Inflammatory macrophage treated with lipopolysaccharide for 1 hour (primary cell): ENCODE data around the gene OR4F15.
"Not testable (repeated sequence)": the region's sequence is repeated elsewhere in the genome, so short reads cannot be mapped to it uniquely, and the experiment has no call there.

Experiments
- DNase-seq, 2 donors: peaks; one replicate each; pipeline ENCODE4 v3.0.0-alpha.2; 2020 to 2022

OR4F15 gene

GRCh38 chr15:101811902-101812301, at the start of gene OR4F15:
Gene OR4F15, plus strand, starts transcription at chr15:101812202. Its CDS starts 5,985 bp downstream, at chr15:101818187.
- DNase-seq: no peak

DNA sequence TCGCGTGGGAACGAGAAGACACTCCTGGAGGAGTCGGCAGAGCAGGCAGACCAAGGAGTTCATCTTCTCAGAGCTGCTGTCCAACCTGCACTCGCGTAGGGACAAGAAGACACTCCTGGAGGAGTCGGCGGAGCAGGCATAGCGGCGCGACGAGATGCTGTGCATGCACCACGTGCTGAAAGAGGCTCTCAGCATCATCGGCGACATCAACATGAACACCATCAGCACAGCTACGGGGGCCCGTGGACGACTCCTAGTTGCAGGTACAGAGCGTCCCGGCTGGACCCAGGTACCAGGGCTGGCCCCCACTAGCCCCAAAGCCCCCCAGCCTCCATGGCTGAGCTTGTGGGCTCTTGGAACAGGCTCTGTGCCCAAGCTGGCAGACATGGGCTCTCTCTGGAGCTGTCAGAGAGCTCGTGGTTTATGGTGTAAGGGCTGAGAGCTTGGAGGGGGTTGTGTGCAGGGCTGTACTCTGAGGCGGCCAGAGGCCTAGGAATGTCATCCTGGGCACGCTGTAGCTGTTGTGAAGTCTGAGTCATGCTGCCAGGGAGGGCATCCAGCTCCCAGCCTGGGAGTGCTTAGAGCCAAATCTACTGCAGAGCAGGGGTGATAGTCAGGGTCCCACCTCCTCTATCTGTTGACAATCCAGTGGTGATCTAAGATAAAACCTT, 47.2 kb upstream of the OR4F15 start:
- not testable (repeated sequence) for DNase-seq

GRCh38 chr15:101765340-101765671, 46.7 kb upstream of the OR4F15 start:
- DNase-seq: not testable (repeated sequence)

DNA sequence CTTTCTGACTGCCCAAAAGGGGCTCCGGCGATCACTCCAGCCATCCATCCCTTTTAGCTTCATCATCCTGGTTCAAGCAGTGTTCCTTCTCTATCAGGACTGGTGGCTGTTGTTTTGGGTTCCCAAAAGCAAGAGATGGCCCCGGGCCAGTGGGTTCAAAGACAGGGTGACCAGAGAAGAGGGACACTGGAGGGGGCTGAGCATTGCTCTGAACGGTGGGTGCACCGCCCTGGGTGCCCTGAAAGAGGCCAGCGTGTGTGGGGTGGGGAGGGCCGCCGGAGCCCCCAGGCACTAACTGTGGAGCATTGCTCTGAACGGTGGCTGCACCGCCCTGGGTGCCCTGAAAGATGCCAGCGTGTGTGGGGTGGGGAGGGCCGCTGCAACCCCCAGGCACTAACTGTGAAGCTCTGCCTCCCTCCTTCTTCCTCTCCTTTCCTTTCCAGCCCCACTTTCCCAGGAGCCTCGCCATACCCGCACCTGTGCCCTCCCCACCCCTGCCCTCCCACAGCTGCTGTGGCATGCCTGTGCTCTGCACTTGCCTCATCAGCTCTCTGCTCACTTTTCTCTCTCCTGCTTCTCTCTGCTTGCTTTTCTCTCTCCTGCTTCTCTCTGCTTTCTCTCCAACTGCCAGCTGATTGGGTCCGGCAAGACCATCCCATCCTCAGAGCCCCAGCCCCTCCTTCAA, 46.1 kb upstream of the OR4F15 start:
- no peak for DNase-seq

DNA sequence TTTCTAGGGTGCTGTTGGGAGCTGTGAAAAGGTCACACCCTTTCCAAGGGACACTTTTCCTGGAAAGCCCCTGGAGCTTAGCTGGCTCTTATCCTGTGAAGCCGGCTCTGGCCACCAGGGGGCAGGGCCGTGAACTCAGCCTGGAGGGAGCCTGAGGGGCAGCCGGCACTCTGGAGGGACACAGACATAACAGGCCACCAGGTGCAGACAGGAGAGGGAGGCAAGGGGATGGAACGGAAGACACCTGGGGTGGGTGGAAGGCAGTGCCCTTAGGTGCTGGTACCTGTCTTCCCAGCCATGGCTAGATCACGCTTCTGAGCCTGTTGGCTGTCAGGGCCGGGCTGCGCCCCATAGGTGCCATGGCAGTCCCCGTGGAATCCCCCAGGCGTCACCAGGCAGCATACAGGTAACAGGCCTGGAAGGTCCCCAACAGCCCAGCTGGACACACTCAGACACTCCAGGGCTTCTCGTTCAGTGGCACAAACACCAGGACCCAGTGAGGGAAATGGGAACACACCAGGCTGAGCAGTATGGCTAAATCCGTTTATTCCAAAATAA, 44.8 kb upstream of the OR4F15 start:
- DNase-seq: not testable (repeated sequence)

DNA sequence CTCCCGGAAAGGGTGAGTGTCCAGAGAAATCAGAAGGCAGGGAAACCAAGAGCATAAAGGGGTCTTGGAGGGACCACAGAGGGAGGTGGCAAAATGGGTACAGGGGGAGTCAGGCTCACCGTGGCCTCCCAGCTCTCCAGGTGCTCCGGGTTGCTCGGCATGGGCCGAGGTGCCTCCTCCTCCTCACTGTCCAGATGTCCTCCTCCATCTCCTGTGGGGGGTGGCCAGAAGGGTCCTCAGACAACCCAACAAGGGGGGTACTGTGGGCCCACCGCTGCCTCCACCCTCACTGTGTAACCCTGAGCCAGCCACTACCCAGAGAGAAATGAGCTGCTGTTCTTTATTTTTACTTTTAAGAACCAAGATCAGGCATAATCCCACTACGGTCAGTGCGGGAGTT, 39.1 kb upstream of the OR4F15 start:
- DNase-seq: no peak

DNA sequence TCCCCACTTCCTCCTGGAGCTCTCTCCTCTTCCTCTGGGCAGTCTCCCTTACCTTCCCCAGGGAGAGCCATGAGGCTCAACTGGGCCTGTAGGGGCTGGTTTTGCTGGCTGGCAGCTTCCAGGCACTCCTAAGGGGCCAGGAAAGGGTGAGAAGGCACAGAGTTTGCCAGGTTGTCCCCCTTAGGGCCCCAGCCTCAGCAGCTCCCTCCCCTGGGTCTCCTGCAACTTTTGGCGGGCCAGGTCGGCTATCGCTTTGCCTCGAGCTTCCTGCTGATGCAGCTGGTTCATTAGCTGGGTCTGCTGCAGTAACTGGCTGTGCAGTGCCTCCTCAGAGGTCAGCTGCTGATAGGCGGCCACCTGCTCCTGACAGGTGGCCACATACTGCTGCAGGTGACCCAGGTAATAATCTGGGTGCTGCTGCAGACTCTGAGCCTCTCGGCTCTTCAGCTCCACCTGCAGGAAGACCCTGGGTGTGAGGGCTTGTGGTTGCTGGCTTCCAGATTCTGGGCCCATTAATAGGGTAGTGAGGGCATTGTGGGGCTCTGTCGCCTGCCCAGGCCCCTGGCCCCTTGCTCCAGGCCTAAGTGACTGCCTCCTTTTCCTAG, 38.4 kb upstream of the OR4F15 start:
- DNase-seq: no peak

GRCh38 chr15:101775136-101775535, 36.9 kb upstream of the OR4F15 start:
- DNase-seq: no peak

GRCh38 chr15:101778576-101778975, 33.4 kb upstream of the OR4F15 start:
- DNase-seq: not testable (repeated sequence)

DNA sequence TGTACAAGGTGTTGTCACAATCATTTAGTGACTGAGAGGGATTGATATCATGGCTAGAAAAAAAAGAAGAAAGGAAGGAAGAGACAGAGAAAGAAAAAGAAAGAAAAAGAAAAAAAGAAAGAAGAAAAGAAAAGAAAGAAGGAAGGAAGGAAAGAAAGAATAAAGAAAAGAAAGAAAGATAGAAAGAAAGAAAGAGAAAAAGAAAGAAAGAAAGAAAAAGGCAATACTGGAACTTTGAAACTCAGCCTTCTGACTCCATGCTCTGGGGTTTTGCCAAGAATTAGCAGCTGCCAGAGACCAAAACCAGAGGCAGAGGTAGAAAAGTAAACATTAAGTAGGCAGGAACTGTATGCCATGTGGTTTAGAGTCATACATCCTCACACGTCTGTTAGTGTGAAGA, 31.8 kb upstream of the OR4F15 start:
- DNase-seq: not testable (repeated sequence)

DNA sequence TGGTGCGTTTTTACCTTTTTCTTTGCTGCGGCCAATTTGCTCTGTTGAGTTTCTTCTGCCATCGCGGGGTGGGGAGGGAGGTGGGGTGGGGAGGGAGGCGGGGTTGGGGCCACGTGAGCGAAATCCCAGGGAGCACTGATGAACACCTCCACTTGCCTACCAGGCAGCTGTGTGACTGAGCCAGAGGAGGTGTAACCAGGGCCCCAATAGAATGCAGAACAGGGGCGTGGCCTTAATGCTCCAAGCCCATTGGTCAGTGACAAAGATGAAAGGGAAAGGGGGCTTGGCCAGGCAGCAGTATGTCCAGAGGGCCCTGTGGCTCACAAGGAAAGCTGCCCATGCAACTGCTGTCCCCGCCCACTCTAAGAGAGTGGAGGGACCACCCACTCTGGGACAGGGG, 30.1 kb upstream of the OR4F15 start:
- DNase-seq: no peak

DNA sequence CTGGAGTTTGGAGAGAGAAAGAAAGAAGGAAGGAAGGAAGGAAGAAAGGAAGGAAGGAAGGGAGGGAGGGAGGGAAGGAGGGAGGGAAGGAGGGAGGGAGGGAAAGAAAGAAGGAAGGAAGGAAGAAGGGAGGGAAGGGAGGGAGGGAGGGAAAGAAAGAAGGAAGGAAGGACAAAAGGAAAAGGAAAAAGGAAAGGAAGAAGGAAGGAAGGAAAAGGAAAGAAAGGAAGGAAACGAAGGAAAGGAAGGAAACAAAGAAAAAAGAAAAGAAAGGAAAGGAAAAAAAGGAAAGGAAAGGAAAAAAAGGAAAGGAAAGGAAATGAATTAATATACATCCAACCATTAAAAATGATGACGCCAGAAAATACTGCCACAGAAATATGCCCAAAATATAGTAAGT, 27.4 kb upstream of the OR4F15 start:
- DNase-seq: no peak

DNA sequence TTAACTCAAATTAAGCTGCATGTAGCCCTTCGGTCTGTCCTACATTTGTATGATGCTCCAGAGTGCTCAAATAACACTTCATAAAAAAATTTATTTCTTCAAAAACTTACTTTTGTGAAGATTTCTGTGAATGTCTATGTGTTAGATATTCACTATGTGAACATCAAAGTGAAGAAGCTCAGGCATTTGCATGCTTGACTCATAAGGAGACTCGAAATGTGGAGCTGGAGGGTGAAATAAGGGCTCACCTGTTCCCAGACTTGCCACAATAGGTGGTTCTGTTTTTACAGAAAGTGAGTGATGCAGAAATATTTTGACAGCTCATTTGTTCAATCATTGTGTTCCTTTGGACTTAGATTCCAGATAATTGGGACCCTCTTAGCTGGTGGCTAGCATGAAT, 25.6 kb upstream of the OR4F15 start:
- DNase-seq: not testable (repeated sequence)

DNA sequence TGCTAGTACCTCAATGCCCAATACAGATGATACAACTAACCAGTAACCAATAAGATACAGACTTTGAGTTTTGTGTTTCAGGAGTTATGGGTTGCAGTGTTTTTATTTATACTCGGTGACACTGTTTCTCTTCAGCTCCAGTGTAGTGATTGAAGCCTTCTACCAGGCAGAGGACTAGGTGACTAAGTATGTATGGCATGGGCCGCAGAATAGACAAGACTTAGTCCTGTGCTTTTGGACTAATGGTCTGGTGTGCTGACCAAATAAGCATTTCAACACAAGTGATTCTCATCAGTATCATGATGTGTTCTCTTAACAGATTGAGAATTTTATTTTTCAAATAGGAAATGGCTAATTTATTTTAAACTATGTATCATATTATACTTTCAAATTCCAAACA, 24.0 kb upstream of the OR4F15 start:
- not testable (repeated sequence) for DNase-seq

GRCh38 chr15:101788503-101789269, 23.3 kb upstream of the OR4F15 start:
- not testable (repeated sequence) for DNase-seq

- DNase-seq: not testable (repeated sequence)
These were observed 21.3 kb upstream of the OR4F15 start for GRCh38 chr15:101790748-101791147.

GRCh38 chr15:101793981-101794380, 18.0 kb upstream of the OR4F15 start:
- not testable (repeated sequence) for DNase-seq

DNA sequence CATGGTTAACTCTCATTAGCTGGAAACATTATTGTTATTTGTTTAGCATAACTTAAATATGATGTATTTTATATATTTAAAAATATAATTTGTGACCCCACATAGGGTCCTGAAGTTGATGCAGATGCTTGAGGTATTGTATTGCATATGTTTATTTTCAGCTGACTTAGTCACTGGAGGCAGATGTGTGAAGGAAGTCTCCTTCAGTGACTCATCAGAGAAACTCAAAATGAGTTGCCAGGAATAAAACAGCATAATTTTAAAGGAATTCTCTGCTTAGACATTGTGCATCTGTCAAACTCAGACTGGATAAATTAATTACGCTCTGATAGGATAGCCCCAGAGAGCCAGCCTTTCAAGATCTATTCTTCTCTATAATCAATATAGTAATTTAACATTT, 16.5 kb upstream of the OR4F15 start:
- no peak for DNase-seq

GRCh38 chr15:101799665-101800064, 12.3 kb upstream of the OR4F15 start:
- DNase-seq: no peak

GRCh38 chr15:101801048-101801447, 11.0 kb upstream of the OR4F15 start:
- DNase-seq: no peak

DNA sequence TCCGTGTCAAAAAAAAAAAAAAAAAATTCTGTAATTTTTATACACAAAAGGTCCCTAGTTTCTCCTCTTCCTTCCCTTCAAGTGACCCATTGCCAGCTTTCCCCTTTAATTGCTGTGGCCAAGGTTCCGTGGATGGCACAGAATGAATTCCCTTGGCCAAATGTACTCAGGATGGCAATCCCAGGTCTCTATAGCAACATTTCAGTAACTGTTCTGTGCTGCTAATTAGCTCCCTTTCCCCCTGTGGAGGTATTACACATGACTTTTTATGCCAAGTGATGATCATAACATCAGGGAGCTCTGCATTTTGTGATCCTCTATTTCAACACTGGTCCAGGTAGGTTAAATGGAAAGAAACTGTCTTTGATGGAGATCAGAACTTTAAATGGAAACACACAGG, 8.8 kb upstream of the OR4F15 start, which contains the start of gene OR4F6:
Gene OR4F6, plus strand, starts transcription at position 301 of the 400 bp plus-strand sequence. CDS start 2,211 bp downstream, outside the sequence.
- no peak for DNase-seq

GRCh38 chr15:101803676-101804075, 8.3 kb upstream of the OR4F15 start:
- no peak for DNase-seq

GRCh38 chr15:101804375-101804774, 7.6 kb upstream of the OR4F15 start:
- no peak for DNase-seq
